ENCODE results near the gene DHRS7B. TPM values are rescaled to one million over a fixed set of nuclear protein-coding genes. Genes with fewer than 3 reads are reported as not detected.
"Not testable (repeated sequence)": the region's sequence is repeated elsewhere in the genome, so short reads cannot be mapped to it uniquely, and the experiment has no call there.

DHRS7B gene
- total RNA-seq, 1 experiment from 2014 or later, result 29.5 TPM

- TF ChIP-seq EZH2 (IDR thresholded peaks at IDR 0.05; ENCODE audit: low read length, unreplicated experiment), result no peak
- no peak for TF ChIP-seq EZH2phosphoT487 (IDR thresholded peaks at IDR 0.05; ENCODE audit: borderline replicate concordance, low read length)
- TF ChIP-seq CTCF (conservative IDR thresholded peaks at IDR 0.05; ENCODE audit: low read depth, low read length), result no peak
Measured at GRCh38 chr17:21143695-21144094, 16.9 kb downstream of the DHRS7B start.

GRCh38 chr17:21144299-21144698 lies 17.5 kb downstream of the DHRS7B start:
- H4K20me1 ChIP-seq (ENCODE audit: low read length); BruUV-seq (replicated peaks); CTCF ChIA-PET; H3F3A ChIP-seq (ENCODE audit: low read length, unreplicated experiment); H3K9ac ChIP-seq (ENCODE audit: low read length); ATAC-seq; POLR2A ChIA-PET (ENCODE audit: unreplicated experiment); H3K4me2 ChIP-seq (ENCODE audit: low read length); H3K27ac ChIP-seq (ENCODE audit: low read length); H3K4me1 ChIP-seq (ENCODE audit: insufficient read depth, low read length); H2AFZ ChIP-seq (ENCODE audit: low read length); H3K9me2 ChIP-seq (replicated peaks; ENCODE audit: low read length); intact Hi-C loops (cut with micrococcal nuclease); H3K9me3 ChIP-seq (ENCODE audit: low read length); H3K79me2 ChIP-seq (ENCODE audit: low read length); DNase-seq; H3K27me3 ChIP-seq (ENCODE audit: low read length); H3K4me3 ChIP-seq (ENCODE audit: low read length): not testable (repeated sequence)
- H3K36me3 ChIP-seq (ENCODE audit: low read depth, low read length), result peaks cover 15% of the 10 kb centered on the region; the same call in 1 of the 2 replicates

More at GRCh38 chr17:21143695-21144094, 16.9 kb downstream of the DHRS7B start:
- no peaks in the 10 kb centered on the region for H3K9me2 ChIP-seq (replicated peaks; ENCODE audit: low read length)
- no peaks in the 10 kb centered on the region for H3F3A ChIP-seq (ENCODE audit: low read length, unreplicated experiment)
- no peak overlapping the region for H2AFZ ChIP-seq (ENCODE audit: low read length)
- H3K4me3 ChIP-seq (ENCODE audit: low read length), result no peak overlapping the region
- BruUV-seq (replicated peaks), result no TSS peak
- intact Hi-C loops (cut with micrococcal nuclease), result no loop called here
- ChIA-PET POLR2A (ENCODE audit: unreplicated experiment) (no interaction called here), CTCF (no interaction called here)
- H3K4me1 ChIP-seq (ENCODE audit: insufficient read depth, low read length), result no peaks in the 10 kb centered on the region
- H3K4me2 ChIP-seq (ENCODE audit: low read length), result no peak overlapping the region
- 0 out of 2 replicates have a peak, but pooled peaks cover 3% of the 10 kb centered on the region for H3K79me2 ChIP-seq (ENCODE audit: low read length)
- no peaks in the 10 kb centered on the region for H4K20me1 ChIP-seq (ENCODE audit: low read length)
- H3K9ac ChIP-seq (ENCODE audit: low read length), result no peak overlapping the region
- H3K9me3 ChIP-seq (ENCODE audit: low read length), result no peaks in the 10 kb centered on the region; the same call in 1 of the 2 replicates
- peaks cover 18% of the 10 kb centered on the region for H3K36me3 ChIP-seq (ENCODE audit: low read depth, low read length)
- H3K27ac ChIP-seq (ENCODE audit: low read length), result no peak overlapping the region
- H3K27me3 ChIP-seq (ENCODE audit: low read length), result no peaks in the 10 kb centered on the region
- no peak for DNase-seq
- ATAC-seq, result no peak

GRCh38 chr17:21146362-21147015 lies 19.7 kb downstream of the DHRS7B start:
- CTCF ChIA-PET, result no interaction called here
- BruUV-seq (replicated peaks), result no TSS peak

More at GRCh38 chr17:21146362-21147015, 19.7 kb downstream of the DHRS7B start:
- Histone ChIP-seq H3K79me2 (ENCODE audit: low read length) (no peaks in the 10 kb centered on the region), H3K9me3 (ENCODE audit: low read length) (no peaks in the 10 kb centered on the region), H3K36me3 (ENCODE audit: low read depth, low read length) (peaks cover 15% of the 10 kb centered on the region; the same call in 1 of the 2 replicates), H3K4me2 (ENCODE audit: low read length) (no peak overlapping the region), H3F3A (ENCODE audit: low read length, unreplicated experiment) (no peaks in the 10 kb centered on the region), H3K4me3 (ENCODE audit: low read length) (no peak overlapping the region), H3K9me2 (replicated peaks; ENCODE audit: low read length) (no peaks in the 10 kb centered on the region), H3K9ac (ENCODE audit: low read length) (no peak overlapping the region), H3K27ac (ENCODE audit: low read length) (no peak overlapping the region), H3K4me1 (ENCODE audit: insufficient read depth, low read length) (no peaks in the 10 kb centered on the region), H2AFZ (ENCODE audit: low read length) (no peak overlapping the region), H3K27me3 (ENCODE audit: low read length) (no peaks in the 10 kb centered on the region), H4K20me1 (ENCODE audit: low read length) (no peaks in the 10 kb centered on the region)
- DNase-seq, result no peak
- intact Hi-C loops (cut with micrococcal nuclease), result no loop called here
- POLR2A ChIA-PET (ENCODE audit: unreplicated experiment), result no interaction called here
- ATAC-seq, result no peak
- TF ChIP-seq EZH2 (IDR thresholded peaks at IDR 0.05; ENCODE audit: low read length, unreplicated experiment), result no peak
- TF ChIP-seq EZH2phosphoT487 (IDR thresholded peaks at IDR 0.05; ENCODE audit: borderline replicate concordance, low read length), result no peak
- TF ChIP-seq CTCF (conservative IDR thresholded peaks at IDR 0.05; ENCODE audit: low read depth, low read length), result no peak

Data from PC-3 (cell line).